Esophagus muscularis mucosa (tissue), 3 donors: Measurements from ENCODE around the gene HAGH.

Experiments used
- CTCF ChIP-seq, 3 experiments: fragments of 200-600 bp in 2 of 3; fragments of 450-650 bp in 1 of 3; sonication (generic) in 2 of 3; IDR thresholded peaks; one replicate each; pipeline ENCODE4 v1.5.1; 2017 to 2019; ENCODE audit warnings: antibody characterized with exemption in 3 of 3, mild to moderate bottlenecking in 2 of 3, moderate library complexity in 1 of 3
- EP300 ChIP-seq: sonication (generic); formaldehyde crosslinking; IDR thresholded peaks from one replicate; pipeline ENCODE4 v1.6.1; 2017; ENCODE audit warnings: antibody characterized with exemption

- TF ChIP-seq CTCF (IDR thresholded peaks at IDR 0.05) (no peak), EP300 (no peak)
These were observed 59.3 kb downstream of the HAGH start for GRCh38 chr16:1767116-1767994.
